Colonic mucosa (tissue), 4 donors: ENCODE results near the gene SLC15A2. TPM values are rescaled to one million over a fixed set of nuclear protein-coding genes. Genes with fewer than 3 reads are reported as not detected.

Source experiments
- DNase-seq: peaks from one replicate; pipeline ENCODE4 v3.0.0-alpha.2; 2020
- H3K27ac ChIP-seq: fragments of 200-600 bp; one replicate; pipeline ENCODE4 v1.8.0; 2021
- H3K27me3 ChIP-seq: fragments of 200-600 bp; one replicate; pipeline ENCODE4 v1.8.0; 2021
- H3K36me3 ChIP-seq: fragments of 200-600 bp; one replicate; pipeline ENCODE4 v1.8.0; 2021
- H3K4me1 ChIP-seq: fragments of 200-600 bp; one replicate; pipeline ENCODE4 v1.8.0; 2021; ENCODE audit warnings: mild to moderate bottlenecking
- H3K4me3 ChIP-seq: fragments of 200-600 bp; one replicate; pipeline ENCODE4 v1.8.0; 2021
- H3K9ac ChIP-seq, 2 donors: one replicate each; pipeline ENCODE4 v1.7.0; 2013; ENCODE audit warnings: control low read depth in 2 of 2, low read depth in 2 of 2, low read length in 2 of 2
- H3K9me3 ChIP-seq: fragments of 200-600 bp; one replicate; pipeline ENCODE4 v1.8.0; 2021
- intact Hi-C: fragments of 100-400 bp; cut with DNase I; formaldehyde crosslinking; loops from one replicate; pipeline ENCODE4 v1.14.1; 2022
- total RNA-seq, 2 donors: library from RNA; stranded (reverse); fragmentation: NEBNext Ultra II Directional in 1 of 2; extraction: Animal tissue kit (Norgen Biotek cat#: 25700) in 1 of 2; gene quantifications; one replicate each; pipeline ENCODE4 v1.2.1, GENCODE V29; 2021
- TF ChIP-seq, protein P1 (sequence below): fragments of 200-600 bp; IDR thresholded peaks from one replicate; pipeline ENCODE4 v1.8.0; 2022; ENCODE audit warnings: antibody characterized with exemption, mild to moderate bottlenecking
- donor health status: healthy.
- donor health status: DM: no; HTN: no; CAD: no.
- donor health status: DM: no; HTN: no; CAD: no.

SLC15A2 gene
- total RNA-seq, 2 donors from 2014 or later = 1.4 to 3.1 TPM

DNA sequence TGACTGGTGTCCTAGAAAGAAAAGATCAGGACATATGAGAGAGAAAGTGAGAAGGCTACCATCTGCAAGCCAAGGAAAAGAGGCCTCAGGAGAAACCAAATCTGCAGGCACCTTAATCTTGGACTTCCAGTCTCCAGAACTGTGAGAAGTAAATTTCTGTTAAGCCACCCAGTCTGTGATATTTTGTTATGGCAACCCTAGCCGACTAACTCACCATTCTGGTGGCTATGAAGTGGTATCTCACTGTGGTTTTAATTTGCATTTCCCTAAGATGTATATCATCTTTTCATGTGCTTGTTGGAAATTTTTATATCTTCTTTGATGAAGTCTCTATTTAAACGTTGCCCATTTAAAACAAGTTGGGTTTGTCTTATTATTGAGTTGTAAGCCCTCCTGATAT lies 87.3 kb downstream of the SLC15A2 start:
- Histone ChIP-seq H3K4me1 (no peaks in the 10 kb centered on the region), H3K4me3 (no peak overlapping the region), H3K27ac (no peak overlapping the region), H3K9ac (no peak overlapping the region), H3K27me3 (no peaks in the 10 kb centered on the region), H3K36me3 (no peaks in the 10 kb centered on the region), H3K9me3 (no peaks in the 10 kb centered on the region)
- no peak for DNase-seq
- TF ChIP-seq, protein P1, sequence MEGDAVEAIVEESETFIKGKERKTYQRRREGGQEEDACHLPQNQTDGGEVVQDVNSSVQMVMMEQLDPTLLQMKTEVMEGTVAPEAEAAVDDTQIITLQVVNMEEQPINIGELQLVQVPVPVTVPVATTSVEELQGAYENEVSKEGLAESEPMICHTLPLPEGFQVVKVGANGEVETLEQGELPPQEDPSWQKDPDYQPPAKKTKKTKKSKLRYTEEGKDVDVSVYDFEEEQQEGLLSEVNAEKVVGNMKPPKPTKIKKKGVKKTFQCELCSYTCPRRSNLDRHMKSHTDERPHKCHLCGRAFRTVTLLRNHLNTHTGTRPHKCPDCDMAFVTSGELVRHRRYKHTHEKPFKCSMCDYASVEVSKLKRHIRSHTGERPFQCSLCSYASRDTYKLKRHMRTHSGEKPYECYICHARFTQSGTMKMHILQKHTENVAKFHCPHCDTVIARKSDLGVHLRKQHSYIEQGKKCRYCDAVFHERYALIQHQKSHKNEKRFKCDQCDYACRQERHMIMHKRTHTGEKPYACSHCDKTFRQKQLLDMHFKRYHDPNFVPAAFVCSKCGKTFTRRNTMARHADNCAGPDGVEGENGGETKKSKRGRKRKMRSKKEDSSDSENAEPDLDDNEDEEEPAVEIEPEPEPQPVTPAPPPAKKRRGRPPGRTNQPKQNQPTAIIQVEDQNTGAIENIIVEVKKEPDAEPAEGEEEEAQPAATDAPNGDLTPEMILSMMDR = no peak
- intact Hi-C loops = no loop called here

DNA sequence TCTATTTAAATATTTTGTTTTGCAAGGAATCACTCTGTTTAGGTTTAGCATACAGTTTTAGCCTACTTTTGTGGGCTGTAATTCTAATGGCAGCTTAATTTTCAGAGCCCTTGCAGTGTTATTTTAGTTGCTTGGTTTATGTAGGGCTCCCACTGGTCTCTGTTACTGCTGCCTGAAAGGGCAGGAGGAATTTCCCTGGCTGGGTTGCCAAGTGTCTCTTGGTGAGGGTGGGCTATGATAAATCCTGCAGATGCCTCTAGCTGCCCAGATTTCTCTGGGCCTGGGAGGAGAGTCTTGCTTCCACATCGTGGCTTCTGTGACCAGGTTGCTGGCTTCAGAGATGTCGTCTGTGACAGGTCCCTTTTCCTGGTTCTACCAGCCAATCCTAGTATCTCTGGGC lies 91.6 kb downstream of the SLC15A2 start:
- intact Hi-C loops = no loop called here
- TF ChIP-seq, protein P1 = no peak
- H3K27ac ChIP-seq = no peak overlapping the region

DNA sequence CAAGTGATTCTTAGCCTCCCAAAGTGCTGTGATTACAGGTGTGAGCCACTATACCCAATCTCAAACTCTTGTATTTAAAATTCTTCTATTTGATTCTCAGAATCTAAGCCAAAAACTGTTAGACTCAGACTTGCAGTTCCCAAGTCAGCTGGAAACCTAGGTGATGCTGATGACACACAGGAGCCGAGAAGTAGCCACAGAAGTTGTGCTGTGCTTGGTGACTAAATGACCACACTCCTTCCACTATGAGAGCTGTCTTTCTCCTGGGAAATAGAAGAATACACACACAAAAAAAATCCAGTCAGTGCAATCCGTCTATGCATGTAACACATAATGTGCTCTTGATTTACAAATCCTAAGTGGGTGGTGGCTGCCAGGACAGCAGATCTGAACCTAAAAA lies 93.9 kb downstream of the SLC15A2 start:
- no peaks in the 10 kb centered on the region for H3K9me3 ChIP-seq

More for the DNA sequence above, 91.6 kb downstream of the SLC15A2 start:
- DNase-seq = no peak
- no peaks in the 10 kb centered on the region for H3K4me1 ChIP-seq
- no peaks in the 10 kb centered on the region for H3K36me3 ChIP-seq
- no peak overlapping the region for H3K9ac ChIP-seq
- H3K4me3 ChIP-seq = no peak overlapping the region
- no peaks in the 10 kb centered on the region for H3K27me3 ChIP-seq
- no peaks in the 10 kb centered on the region for H3K9me3 ChIP-seq

DNA sequence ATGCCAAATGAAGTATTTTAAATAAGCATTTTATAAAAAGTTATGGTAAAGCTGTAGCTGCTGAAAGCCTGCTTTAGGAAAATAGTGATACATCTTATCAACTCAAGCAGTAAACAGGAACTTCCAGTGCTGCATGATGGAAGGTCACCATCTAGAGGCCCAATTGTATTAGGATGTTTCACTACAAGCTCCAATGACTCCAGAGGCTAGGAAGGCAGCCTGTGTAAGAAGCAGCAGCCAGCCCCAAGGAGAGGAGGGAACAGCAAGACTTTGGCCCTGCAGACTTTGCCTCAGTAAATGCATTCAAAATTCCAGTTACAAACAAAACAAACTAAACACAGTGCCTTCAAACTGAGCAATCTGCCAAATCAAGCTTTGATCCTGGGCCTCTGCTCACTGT lies 95.7 kb downstream of the SLC15A2 start:
- H3K27ac ChIP-seq = no peak overlapping the region
- H3K4me3 ChIP-seq = no peak overlapping the region
- H3K9me3 ChIP-seq = no peaks in the 10 kb centered on the region
- H3K9ac ChIP-seq = no peak overlapping the region
- DNase-seq = no peak
- H3K36me3 ChIP-seq = no peaks in the 10 kb centered on the region
- no peaks in the 10 kb centered on the region for H3K4me1 ChIP-seq
- TF ChIP-seq, protein P1 = no peak
- no peaks in the 10 kb centered on the region for H3K27me3 ChIP-seq
- intact Hi-C loops = no loop called here

More for the DNA sequence above, 93.9 kb downstream of the SLC15A2 start:
- TF ChIP-seq, protein P1 = no peak
- Histone ChIP-seq H3K4me3 (no peak overlapping the region), H3K9ac (no peak overlapping the region), H3K36me3 (no peaks in the 10 kb centered on the region), H3K4me1 (no peaks in the 10 kb centered on the region), H3K27me3 (no peaks in the 10 kb centered on the region), H3K27ac (no peak overlapping the region)
- intact Hi-C loops = no loop called here
- no peak for DNase-seq

DNA sequence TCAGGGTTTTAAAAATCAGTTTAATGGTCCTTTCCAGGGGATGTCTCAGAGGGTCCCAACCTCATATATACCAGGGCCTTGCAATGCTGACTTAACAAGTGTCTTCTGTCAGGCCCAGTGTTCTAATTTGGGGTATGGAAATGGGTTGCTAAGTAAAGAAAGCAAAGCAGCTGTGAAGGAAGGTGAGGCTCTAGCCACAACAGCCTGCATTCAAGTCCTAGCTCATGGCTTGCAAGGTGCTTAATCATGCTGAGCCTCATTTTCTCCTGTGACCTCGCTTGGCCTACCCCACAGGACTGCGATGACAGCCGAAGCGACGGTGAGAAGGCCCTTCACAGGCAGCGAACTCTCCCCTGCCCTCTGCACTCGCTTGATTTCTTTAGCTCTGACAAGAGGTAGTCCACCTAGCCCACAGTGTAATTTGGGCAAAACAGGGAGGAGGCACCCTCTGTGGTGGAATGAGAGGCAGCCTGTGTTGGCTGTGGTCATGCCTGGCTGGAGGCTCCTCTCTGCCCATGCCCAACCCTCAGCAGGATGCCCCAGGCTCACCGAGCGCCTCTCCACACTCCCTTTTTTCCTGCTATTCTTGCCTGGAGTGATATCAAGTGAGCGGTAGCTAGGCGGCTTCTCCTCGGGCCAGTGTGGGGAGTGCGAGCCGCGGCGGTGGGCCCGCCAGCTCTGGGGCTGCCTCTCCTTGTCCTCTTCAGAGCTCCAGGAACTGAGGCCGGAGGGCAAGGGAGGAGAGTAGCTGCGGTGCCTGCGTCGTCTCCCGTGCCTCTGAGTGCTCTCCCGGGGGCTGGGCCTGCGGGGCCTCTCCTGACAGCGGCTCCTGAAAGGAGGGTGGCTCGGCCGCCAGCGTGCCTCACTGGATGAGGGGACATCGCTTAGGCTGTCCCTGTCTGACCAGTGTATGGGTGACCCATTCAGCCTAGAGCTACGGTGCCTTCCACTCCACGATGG lies 98.7 kb downstream of the SLC15A2 start:
- intact Hi-C loops = no loop called here
- no peaks in the 10 kb centered on the region for H3K9me3 ChIP-seq
- no peaks in the 10 kb centered on the region for H3K27me3 ChIP-seq
- no peaks in the 10 kb centered on the region for H3K36me3 ChIP-seq
- DNase-seq = no peak
- H3K27ac ChIP-seq = no peak overlapping the region
- H3K4me1 ChIP-seq = no peaks in the 10 kb centered on the region
- no peak overlapping the region for H3K4me3 ChIP-seq
- TF ChIP-seq, protein P1 = no peak
- no peak overlapping the region for H3K9ac ChIP-seq

Other genes starting within 250 kb of the SLC15A2 start
- 1 to 10 TPM; 9.2 to 10.0 TPM for gene HCLS1, start 233.5 kb upstream of the SLC15A2 start, total RNA-seq
- gene GOLGB1, start 144.7 kb upstream of the SLC15A2 start, total RNA-seq = 10 to 100 TPM; 47.2 to 75.6 TPM
- gene IQCB1, start 59.3 kb upstream of the SLC15A2 start, total RNA-seq = 10 to 100 TPM; 10.8 to 12.5 TPM
- 1 to 10 TPM; 4.5 to 6.3 TPM for gene EAF2, start 59.2 kb upstream of the SLC15A2 start, total RNA-seq
- 10 to 100 TPM; 18.4 to 19.7 TPM for gene ILDR1, start 127.8 kb downstream of the SLC15A2 start, total RNA-seq
- gene CD86, start 161.0 kb downstream of the SLC15A2 start, total RNA-seq = 1 to 10 TPM in 1 of 2 donors, under 1 TPM in 1; 0.57 to 5.6 TPM